ENCODE results near the gene TRIP11. TPM values are rescaled to one million over a fixed set of nuclear protein-coding genes. Genes with fewer than 3 reads are reported as not detected.

TRIP11 gene
- total and polyA plus RNA-seq, 2 of the 13 experiments (the other 11 are each of a cell fraction or from before 2014, with no cell fraction given), result 10.9 to 32.8 TPM

- TF ChIP-seq TFDP2 (CRISPR knock-in tag; IDR thresholded peaks at IDR 0.05) (peak; percentile 88), ZNF414 (CRISPR knock-in tag; IDR thresholded peaks at IDR 0.05) (0 out of 2 replicates have a peak, but pooled peaks have one; percentile 47), SRSF4 (IDR thresholded peaks at IDR 0.05; ENCODE audit: low read depth, low read length, poor library complexity, severe bottlenecking) (no peak), ATF2 (CRISPR knock-in tag; IDR thresholded peaks at IDR 0.05) (peak; percentile 55; the same call in 1 of the 2 replicates), UBTF (CRISPR knock-in tag; IDR thresholded peaks at IDR 0.05) (peak; percentile 90), THAP7 (CRISPR knock-in tag; IDR thresholded peaks at IDR 0.05) (no peak), TRAFD1 (CRISPR knock-in tag; IDR thresholded peaks at IDR 0.05; ENCODE audit: borderline replicate concordance) (no peak), NFE2 (CRISPR knock-in tag; IDR thresholded peaks at IDR 0.05) (no peak), ZNF333 (CRISPR knock-in tag; IDR thresholded peaks at IDR 0.05; ENCODE audit: borderline replicate concordance) (peak; percentile 84; the same call in 1 of the 2 replicates), ZBTB2 (CRISPR knock-in tag; IDR thresholded peaks at IDR 0.05; ENCODE audit: low read depth) (peak; percentile 73; the same call in 1 of the 2 replicates), SP4 (CRISPR knock-in tag; IDR thresholded peaks at IDR 0.05) (peak; percentile 79), ZBTB25 (CRISPR knock-in tag; IDR thresholded peaks at IDR 0.05) (peak; percentile 78; the same call in 1 of the 2 replicates), PATZ1 (CRISPR knock-in tag; IDR thresholded peaks at IDR 0.05) (no peak)
Measured at GRCh38 chr14:92039719-92040430, at the start of gene TRIP11 (continued).

All from HepG2 (cell line).